GM18951 (cell line): ENCODE measurements around the gene CHST11.
"Not testable (repeated sequence)": the region's sequence is repeated elsewhere in the genome, so short reads cannot be mapped to it uniquely, and the experiment has no call there.

Experiments
- POLR2A ChIP-seq: IDR thresholded peaks from 4 replicates; pipeline ENCODE4 v1.6.1; 2011; ENCODE audit warnings: mild to moderate bottlenecking; ENCODE audit not compliant: insufficient read length, insufficient read depth; ENCODE audit errors: extremely low read depth
- in situ Hi-C: fragments of 300-500 bp; cut with MboI; formaldehyde crosslinking; loops from one replicate; pipeline ENCODE4 v1.12.0; 2022; ENCODE audit warnings: low sequenced_read_pairs, mixed read lengths, inconsistent platforms; ENCODE audit not compliant: unreplicated experiment

Gene CHST11

GRCh38 chr12:104610513-104611235 lies 153.9 kb downstream of the CHST11 start:
- in situ Hi-C loops, result no loop called here
- no peak for TF ChIP-seq POLR2A

DNA sequence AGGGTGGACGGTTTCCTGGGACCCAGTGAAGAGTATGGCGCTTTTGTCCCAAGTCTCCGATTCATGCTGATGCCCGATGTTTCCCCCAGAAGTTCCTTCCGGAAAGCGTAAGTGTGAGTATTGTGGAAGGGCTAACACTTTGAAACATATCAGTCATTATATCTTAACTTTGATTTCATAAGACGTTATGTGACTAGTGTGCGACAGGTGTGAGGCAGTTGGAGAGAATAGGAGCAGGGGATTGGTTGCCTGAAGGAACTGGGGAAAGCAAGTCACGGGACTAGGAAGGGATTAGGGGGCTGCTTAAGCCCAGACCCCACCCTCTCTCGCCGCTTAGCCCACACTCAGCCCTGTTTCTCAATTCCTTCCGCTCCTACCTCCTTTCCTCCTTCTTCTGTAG lies 154.9 kb downstream of the CHST11 start:
- TF ChIP-seq POLR2A, result no peak
- in situ Hi-C loops, result no loop called here

GRCh38 chr12:104613372-104613771 lies 156.6 kb downstream of the CHST11 start:
- in situ Hi-C loops, result not testable (repeated sequence)

DNA sequence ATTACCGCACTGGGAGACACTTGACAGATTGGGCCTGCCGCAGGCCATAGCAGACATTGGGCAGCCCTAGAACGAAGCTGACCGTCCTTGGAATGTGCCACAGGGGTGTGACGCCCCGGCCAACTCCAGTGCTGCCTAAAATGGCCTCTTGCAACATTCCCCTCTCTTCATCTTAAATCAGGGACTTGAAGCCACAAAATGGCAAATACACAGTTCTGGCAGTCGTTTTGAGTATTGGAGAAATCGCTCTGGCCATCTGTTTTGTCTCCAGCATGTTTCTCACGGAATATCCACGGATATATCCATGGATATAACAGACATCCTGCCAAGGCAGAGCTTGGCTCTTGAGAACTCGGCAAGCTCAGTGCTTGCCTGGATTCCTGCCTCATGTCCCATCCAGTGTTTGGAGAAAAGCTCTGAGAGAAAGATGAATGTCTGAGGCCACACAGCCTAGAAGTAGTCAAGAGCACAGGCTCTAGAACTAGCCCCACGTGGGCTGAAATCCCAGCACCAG lies 158.4 kb downstream of the CHST11 start:
- TF ChIP-seq POLR2A, result no peak
- in situ Hi-C loops, result no loop called here

- in situ Hi-C loops, result no loop called here
- no peak for TF ChIP-seq POLR2A
Observed at GRCh38 chr12:104618691-104619090, 161.9 kb downstream of the CHST11 start.

- TF ChIP-seq POLR2A, result no peak
- in situ Hi-C loops, result no loop called here
Observed at GRCh38 chr12:104619305-104619704, 162.6 kb downstream of the CHST11 start.

GRCh38 chr12:104620837-104621531 lies 164.2 kb downstream of the CHST11 start:
- in situ Hi-C loops, result no loop called here

DNA sequence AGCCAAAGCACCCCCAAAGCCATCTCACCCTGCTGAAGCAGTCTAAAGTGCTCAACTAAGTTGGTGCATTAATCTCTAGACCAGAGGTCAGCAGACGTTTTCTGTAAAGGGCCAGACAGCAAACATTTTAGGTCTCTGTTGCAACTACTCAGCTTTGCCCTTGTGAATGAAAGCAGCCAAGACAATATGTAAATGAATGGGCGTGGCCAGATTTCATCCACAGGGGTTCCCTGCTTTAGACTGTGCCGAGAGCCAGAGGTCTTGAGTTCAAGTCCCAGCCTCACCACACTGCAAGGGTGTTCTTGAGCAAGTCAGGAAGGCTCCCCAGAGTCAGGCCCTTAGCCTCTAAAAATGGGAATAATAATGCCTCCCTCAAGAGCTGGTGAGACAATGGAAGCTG lies 166.2 kb downstream of the CHST11 start:
- in situ Hi-C loops, result no loop called here
- TF ChIP-seq POLR2A, result no peak

More at GRCh38 chr12:104620837-104621531, 164.2 kb downstream of the CHST11 start:
- TF ChIP-seq POLR2A, result no peak

- in situ Hi-C loops, result no loop called here
- no peak for TF ChIP-seq POLR2A
Observed at GRCh38 chr12:104623883-104624282, 167.1 kb downstream of the CHST11 start.

GRCh38 chr12:104624529-104624928 lies 167.8 kb downstream of the CHST11 start:
- TF ChIP-seq POLR2A, result no peak
- in situ Hi-C loops, result no loop called here

GRCh38 chr12:104626069-104626837 lies 169.5 kb downstream of the CHST11 start:
- in situ Hi-C loops, result no loop called here

GRCh38 chr12:104627231-104627989 lies 170.7 kb downstream of the CHST11 start:
- TF ChIP-seq POLR2A, result no peak
- in situ Hi-C loops, result no loop called here

More at GRCh38 chr12:104626069-104626837, 169.5 kb downstream of the CHST11 start:
- no peak for TF ChIP-seq POLR2A
